HG03095 (cell line): ENCODE results near the gene CLEC1A.
"Not testable (repeated sequence)": the region's sequence is repeated elsewhere in the genome, so short reads cannot be mapped to it uniquely, and the experiment has no call there.

Source experiments
- ATAC-seq: cut with Tn5 transposase; IDR thresholded peaks from one replicate; pipeline ENCODE4 v1.9.1; 2021; ENCODE audit warnings: moderate library complexity; ENCODE audit not compliant: unreplicated experiment

CLEC1A gene

DNA sequence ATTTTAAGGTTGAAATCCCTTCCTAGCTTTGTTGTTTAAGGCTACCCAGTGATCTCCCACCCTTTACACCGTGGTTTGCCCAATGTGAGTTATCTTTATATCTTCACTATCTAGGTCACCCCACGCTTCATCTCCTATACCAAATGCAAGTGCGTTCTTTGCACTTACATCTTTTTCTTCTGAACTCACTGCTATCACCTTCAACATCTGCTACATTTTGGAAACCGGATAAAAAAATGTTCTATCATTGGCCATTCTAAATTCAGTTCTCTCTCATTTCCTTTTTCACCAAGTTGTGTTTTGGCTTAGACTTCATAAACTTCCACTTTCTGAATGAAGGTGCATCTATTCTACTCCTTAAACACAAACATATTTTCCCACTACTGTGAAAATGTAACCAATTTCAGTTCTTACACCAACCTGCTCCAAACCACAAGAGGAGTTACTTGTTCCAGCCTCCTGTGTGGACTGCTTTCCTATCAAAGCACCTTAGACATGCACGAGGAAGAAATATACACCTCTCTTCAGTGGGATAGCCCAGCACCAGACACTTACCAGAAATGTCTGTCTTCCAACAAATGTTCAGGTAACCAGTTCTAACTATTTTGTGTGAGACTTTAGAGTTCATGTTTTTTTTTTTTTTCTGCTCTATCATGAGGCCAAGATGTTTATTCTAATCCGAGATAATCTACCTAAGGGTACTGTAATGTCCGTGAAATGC lies 46.4 kb downstream of the CLEC1A start:
- ATAC-seq: no peak

GRCh38 chr12:10048526-10048925 lies 50.3 kb downstream of the CLEC1A start:
- ATAC-seq: no peak

GRCh38 chr12:10042167-10042566 lies 56.6 kb downstream of the CLEC1A start:
- no peak for ATAC-seq

- ATAC-seq: no peak
Observed at GRCh38 chr12:10033783-10034545, 64.8 kb downstream of the CLEC1A start.

GRCh38 chr12:10031771-10032175 lies 67.0 kb downstream of the CLEC1A start:
- ATAC-seq: no peak

DNA sequence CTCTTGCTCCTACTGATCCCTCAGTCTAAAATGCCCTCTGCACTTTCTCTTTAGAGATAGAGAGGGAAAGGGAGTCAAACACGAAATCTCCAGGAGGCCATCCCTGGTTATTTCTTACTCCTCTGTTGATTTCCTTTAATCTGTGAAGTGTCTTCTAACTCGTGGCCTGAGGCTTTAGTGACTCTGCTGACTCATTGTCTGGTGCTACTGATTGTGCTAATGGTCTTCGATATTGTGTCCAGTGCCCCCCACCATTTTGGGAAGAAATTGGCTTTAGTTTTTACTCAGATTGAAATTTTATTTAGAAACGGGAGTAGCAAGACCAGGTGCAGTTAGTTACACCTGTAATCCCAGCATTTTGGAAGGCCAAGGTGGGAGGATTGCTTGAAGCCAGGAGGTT lies 67.5 kb downstream of the CLEC1A start:
- no peak for ATAC-seq

GRCh38 chr12:10030446-10030845 lies 68.3 kb downstream of the CLEC1A start, which contains the start of gene CLEC9A:
Gene CLEC9A, plus strand, starts transcription at chr12:10030682. Its CDS starts 22,006 bp downstream, at chr12:10052688.
- no peak for ATAC-seq

DNA sequence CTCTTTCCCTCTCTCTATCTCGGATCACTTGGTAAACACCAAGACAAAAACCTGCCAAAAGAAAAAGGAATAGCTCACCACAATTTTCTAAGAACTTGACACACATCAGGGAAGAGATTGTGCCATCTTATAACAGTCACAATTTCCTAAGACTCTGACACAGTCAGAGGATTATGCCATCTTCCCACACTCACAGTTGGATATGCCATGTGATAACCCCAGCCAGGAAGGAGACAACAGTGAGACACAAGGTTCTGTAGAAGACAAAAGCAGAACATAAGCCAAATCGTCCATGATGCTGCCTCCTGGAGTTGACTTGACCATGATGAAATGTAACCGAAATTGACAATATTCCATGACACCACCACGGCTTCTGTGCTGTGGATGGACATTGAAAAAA lies 71.1 kb downstream of the CLEC1A start:
- no peak for ATAC-seq

GRCh38 chr12:10027311-10027710 lies 71.5 kb downstream of the CLEC1A start:
- ATAC-seq: no peak

GRCh38 chr12:10026666-10027065 lies 72.1 kb downstream of the CLEC1A start:
- ATAC-seq: not testable (repeated sequence)

DNA sequence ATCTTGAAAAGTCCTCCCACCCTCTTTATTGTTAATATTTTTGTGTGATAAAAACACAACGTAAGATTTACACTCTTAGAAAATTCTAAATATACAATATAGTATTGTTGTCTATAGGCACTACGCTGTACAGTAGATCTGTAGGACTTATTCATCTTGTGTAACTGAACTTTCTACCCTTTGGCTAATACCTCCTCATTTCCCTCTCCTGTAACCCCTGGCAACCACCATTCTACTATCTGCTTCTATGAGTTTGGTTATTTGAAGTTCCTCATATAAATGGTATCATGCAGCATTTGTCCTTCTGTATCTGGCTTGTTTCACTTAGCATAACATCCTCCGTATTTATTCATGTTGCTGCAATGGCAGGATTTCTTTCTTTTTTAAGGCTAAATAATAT lies 73.5 kb downstream of the CLEC1A start:
- no peak for ATAC-seq

GRCh38 chr12:10021342-10021741 lies 77.4 kb downstream of the CLEC1A start:
- no peak for ATAC-seq
